ENCODE measurements around the gene CCDC85C.

DNA sequence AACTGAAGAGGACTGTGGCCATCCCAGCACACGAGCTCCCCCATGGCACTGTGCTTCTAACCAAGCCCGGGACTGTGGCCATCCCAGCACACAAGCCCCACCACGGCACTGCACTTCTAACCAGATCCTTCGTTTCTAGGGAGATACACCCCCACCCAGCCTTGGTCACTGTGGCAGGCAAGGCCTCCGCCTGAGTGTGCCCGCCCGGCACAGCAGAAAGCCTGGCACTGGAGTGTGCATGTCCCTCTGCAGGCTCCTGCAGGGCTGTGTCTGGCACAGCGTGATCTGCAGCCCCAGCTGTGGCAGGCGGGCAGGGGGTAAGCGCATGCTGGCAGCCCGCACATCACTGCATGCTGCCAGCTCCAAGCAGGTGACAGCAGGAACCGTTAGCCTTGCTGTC is 49.8 kb downstream of the CCDC85C start:
- TF ChIP-seq, protein P1, sequence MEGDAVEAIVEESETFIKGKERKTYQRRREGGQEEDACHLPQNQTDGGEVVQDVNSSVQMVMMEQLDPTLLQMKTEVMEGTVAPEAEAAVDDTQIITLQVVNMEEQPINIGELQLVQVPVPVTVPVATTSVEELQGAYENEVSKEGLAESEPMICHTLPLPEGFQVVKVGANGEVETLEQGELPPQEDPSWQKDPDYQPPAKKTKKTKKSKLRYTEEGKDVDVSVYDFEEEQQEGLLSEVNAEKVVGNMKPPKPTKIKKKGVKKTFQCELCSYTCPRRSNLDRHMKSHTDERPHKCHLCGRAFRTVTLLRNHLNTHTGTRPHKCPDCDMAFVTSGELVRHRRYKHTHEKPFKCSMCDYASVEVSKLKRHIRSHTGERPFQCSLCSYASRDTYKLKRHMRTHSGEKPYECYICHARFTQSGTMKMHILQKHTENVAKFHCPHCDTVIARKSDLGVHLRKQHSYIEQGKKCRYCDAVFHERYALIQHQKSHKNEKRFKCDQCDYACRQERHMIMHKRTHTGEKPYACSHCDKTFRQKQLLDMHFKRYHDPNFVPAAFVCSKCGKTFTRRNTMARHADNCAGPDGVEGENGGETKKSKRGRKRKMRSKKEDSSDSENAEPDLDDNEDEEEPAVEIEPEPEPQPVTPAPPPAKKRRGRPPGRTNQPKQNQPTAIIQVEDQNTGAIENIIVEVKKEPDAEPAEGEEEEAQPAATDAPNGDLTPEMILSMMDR (IDR thresholded peaks at IDR 0.05; ENCODE audit: low read depth, low read length) = no peak
- TF ChIP-seq EZH2phosphoT487 (IDR thresholded peaks at IDR 0.05; ENCODE audit: low read depth) = no peak
